Hepatocyte (in vitro differentiated cells): ENCODE results near the gene ALX4. TPM values are rescaled to one million over a fixed set of nuclear protein-coding genes. Genes with fewer than 3 reads are reported as not detected.

Source experiments
- DNase-seq: peaks from one replicate; pipeline ENCODE4 v3.0.0-alpha.2; 2016; ENCODE audit warnings: low spot score
- H2AFZ ChIP-seq: fragments of 200-600 bp; sonication (generic); 2 replicates; pipeline ENCODE4 v1.6.0; 2016; ENCODE audit warnings: antibody characterized with exemption, mild to moderate bottlenecking
- H3K27ac ChIP-seq: fragments of 200-600 bp; sonication (generic); 2 replicates; pipeline ENCODE4 v1.5.1; 2016; ENCODE audit warnings: mild to moderate bottlenecking
- H3K27me3 ChIP-seq: fragments of 200-600 bp; sonication (generic); 2 replicates; pipeline ENCODE4 v1.6.1; 2016
- H3K36me3 ChIP-seq: fragments of 200-600 bp; sonication (generic); replicated peaks from 2 replicates; pipeline ENCODE4 v1.5.1; 2016; ENCODE audit warnings: low read depth; ENCODE audit not compliant: insufficient read depth
- H3K4me1 ChIP-seq: fragments of 200-600 bp; sonication (generic); 2 replicates; pipeline ENCODE4 v1.5.1; 2016; ENCODE audit warnings: mild to moderate bottlenecking, moderate library complexity; ENCODE audit not compliant: insufficient read depth
- H3K4me2 ChIP-seq: fragments of 200-600 bp; sonication (generic); 2 replicates; pipeline ENCODE4 v1.6.0; 2016
- H3K4me3 ChIP-seq: fragments of 200-600 bp; sonication (generic); 2 replicates; pipeline ENCODE4 v1.5.1; 2016; ENCODE audit warnings: mild to moderate bottlenecking
- H3K79me2 ChIP-seq: fragments of 200-600 bp; sonication (generic); 2 replicates; pipeline ENCODE4 v1.6.0; 2017; ENCODE audit warnings: mild to moderate bottlenecking
- H3K9me2 ChIP-seq: fragments of 200-600 bp; sonication (generic); replicated peaks from 2 replicates; pipeline ENCODE4 v1.6.0; 2017; ENCODE audit warnings: mild to moderate bottlenecking; ENCODE audit not compliant: insufficient read depth
- H3K9me3 ChIP-seq: fragments of 200-600 bp; sonication (generic); 2 replicates; pipeline ENCODE4 v1.5.1; 2016; ENCODE audit warnings: low read depth, mild to moderate bottlenecking
- H4K20me1 ChIP-seq: fragments of 200-600 bp; sonication (generic); 2 replicates; pipeline ENCODE4 v1.6.0; 2016; ENCODE audit warnings: mild to moderate bottlenecking; ENCODE audit not compliant: insufficient read depth, poor library complexity, severe bottlenecking
- EZH2 ChIP-seq: fragments of 200-600 bp; sonication (generic); IDR thresholded peaks from 2 replicates; pipeline ENCODE4 v1.6.1; 2016; ENCODE audit warnings: antibody characterized with exemption, mild to moderate bottlenecking, borderline replicate concordance
- EZH2phosphoT487 ChIP-seq: fragments of 200-600 bp; sonication (generic); IDR thresholded peaks from one replicate; pipeline ENCODE4 v1.6.1; 2018; ENCODE audit warnings: antibody characterized with exemption, mild to moderate bottlenecking, low read depth, moderate library complexity; ENCODE audit not compliant: unreplicated experiment, severe bottlenecking
- WGBS: methylation state at CpG from one replicate; pipeline ENCODE4 v1.1.6; 2016; ENCODE audit warnings: low lambda C conversion rate; ENCODE audit errors: missing lambda C conversion rate; 5-methylcytosine and 5-hydroxymethylcytosine counted together
- polyA plus RNA-seq: library from polyadenylated mRNA; unstranded; fragments of >200 nt; fragmentation: Nextera tagmentation; extraction: Ambion mirVana; gene quantifications from 2 replicates; pipeline ENCODE4 v1.2.1, GENCODE V29; 2016
- total RNA-seq: library from RNA; depleted of rRNA; stranded (reverse); fragments of >200 nt; gene quantifications from 2 replicates; pipeline ENCODE4 v1.2.3, GENCODE V29; 2014
- TF ChIP-seq, protein P1 (sequence below): fragments of 200-600 bp; sonication (generic); IDR thresholded peaks from 2 replicates; pipeline ENCODE4 v1.5.1; 2016; ENCODE audit warnings: antibody characterized with exemption, mild to moderate bottlenecking; ENCODE audit not compliant: poor library complexity

The ALX4 gene
- total RNA-seq (2.9 and 3.8 TPM in 2 replicates), polyA plus RNA-seq (1.3 and 1.9 TPM in 2 replicates)

DNA sequence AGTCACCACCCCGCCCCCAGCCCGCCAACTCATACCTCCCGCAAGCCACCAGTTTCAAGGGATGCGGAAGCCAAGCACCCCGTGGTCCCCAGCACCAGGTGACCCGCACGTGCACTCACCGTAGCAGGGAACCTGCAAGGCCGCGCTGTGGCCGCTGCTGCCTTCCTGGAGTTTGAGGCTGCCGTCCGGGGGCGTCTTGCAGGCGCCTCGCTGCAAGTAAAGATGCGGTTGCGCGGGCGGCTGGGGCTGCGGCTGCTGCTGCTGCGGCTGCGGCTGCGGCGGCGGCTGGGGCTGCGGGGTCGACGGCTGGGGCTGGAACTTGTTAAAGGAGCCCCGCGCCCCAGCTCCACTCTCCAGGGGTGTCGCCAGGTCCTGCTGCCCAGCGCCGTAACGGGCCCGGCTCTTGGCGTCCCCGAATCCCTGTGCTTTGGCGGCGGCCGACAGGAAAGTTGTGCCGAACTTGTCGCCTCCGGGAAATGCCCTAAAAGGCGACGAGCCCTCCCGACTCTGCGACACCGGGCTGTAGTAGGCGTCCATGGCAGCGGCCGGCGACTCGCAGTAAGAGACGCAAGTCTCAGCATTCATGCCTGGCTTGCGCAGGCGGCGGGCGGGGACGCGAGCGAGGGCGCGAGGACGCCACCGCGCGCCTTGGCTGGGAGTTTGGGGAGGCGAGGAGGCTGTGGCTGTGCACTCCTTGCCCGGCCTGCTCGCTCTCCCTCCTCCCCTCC is at the start of gene ALX4:
ALX4 (minus strand) TSS at position 662 of the 728 bp plus-strand sequence; CDS start at position 585, 77 bp downstream.
- Histone ChIP-seq H2AFZ (peak within 1 kb of the TSS; percentile 31), H3K4me3 (peak within 1 kb of the TSS; percentile 36)

DNA sequence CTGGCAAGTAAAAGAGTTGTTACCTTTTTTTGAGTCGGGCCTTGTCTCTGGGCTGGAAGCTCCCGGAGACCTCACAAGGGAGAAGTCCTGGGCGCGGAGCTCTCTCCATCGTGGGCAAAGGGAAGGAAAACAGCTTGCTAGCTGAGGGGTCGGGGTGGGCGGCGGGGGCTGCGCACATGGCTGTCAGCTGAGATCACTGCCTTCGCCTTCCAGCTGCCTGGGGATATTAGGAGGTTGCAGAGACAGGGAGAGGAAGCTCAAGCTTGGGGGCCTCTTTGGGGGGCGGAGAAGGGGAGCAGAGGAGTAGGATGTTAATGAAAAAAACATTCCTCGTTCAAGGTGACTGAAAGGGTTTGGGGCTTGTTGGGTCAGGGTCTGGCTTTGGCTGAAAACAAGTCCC is 49.2 kb upstream of the ALX4 start:
- Histone ChIP-seq H2AFZ (no peak overlapping the region), H3K9me3 (no peaks in the 10 kb centered on the region), H3K27ac (no peak overlapping the region), H3K27me3 (no peaks in the 10 kb centered on the region), H3K4me2 (no peak overlapping the region), H4K20me1 (no peaks in the 10 kb centered on the region), H3K9me2 (no peaks in the 10 kb centered on the region), H3K79me2 (no peaks in the 10 kb centered on the region), H3K36me3 (no peaks in the 10 kb centered on the region), H3K4me3 (no peak overlapping the region), H3K4me1 (peaks cover 3% of the 10 kb centered on the region)
- WGBS = 62% methylated on average over 11 of the region's 12 CpGs
- TF ChIP-seq EZH2 (no peak), EZH2phosphoT487 (no peak)
- TF ChIP-seq, protein P1, sequence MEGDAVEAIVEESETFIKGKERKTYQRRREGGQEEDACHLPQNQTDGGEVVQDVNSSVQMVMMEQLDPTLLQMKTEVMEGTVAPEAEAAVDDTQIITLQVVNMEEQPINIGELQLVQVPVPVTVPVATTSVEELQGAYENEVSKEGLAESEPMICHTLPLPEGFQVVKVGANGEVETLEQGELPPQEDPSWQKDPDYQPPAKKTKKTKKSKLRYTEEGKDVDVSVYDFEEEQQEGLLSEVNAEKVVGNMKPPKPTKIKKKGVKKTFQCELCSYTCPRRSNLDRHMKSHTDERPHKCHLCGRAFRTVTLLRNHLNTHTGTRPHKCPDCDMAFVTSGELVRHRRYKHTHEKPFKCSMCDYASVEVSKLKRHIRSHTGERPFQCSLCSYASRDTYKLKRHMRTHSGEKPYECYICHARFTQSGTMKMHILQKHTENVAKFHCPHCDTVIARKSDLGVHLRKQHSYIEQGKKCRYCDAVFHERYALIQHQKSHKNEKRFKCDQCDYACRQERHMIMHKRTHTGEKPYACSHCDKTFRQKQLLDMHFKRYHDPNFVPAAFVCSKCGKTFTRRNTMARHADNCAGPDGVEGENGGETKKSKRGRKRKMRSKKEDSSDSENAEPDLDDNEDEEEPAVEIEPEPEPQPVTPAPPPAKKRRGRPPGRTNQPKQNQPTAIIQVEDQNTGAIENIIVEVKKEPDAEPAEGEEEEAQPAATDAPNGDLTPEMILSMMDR = no peak
- DNase-seq = no peak

More for the DNA sequence above, at the start of gene ALX4:
- no peaks in the 10 kb centered on the region for H3K79me2 ChIP-seq
- H3K4me1 ChIP-seq = peaks cover 32% of the 10 kb centered on the region
- peak within 1 kb of the TSS; percentile 79 for H3K27ac ChIP-seq
- no peaks in the 10 kb centered on the region for H3K36me3 ChIP-seq
- H3K9me3 ChIP-seq = no peaks in the 10 kb centered on the region
- WGBS = 2% methylated on average over 58 of the region's 71 CpGs
- H3K9me2 ChIP-seq = no peaks in the 10 kb centered on the region
- TF ChIP-seq, protein P1 = no peak
- TF ChIP-seq EZH2 (peak; percentile 96), EZH2phosphoT487 (peak; percentile 57)
- no peaks in the 10 kb centered on the region for H4K20me1 ChIP-seq
- DNase-seq = peak; percentile 36
- H3K4me2 ChIP-seq = peak within 1 kb of the TSS; percentile 92
- peaks cover 99% of the 10 kb centered on the region for H3K27me3 ChIP-seq

GRCh38 chr11:44358713-44359112 is 48.8 kb upstream of the ALX4 start:
- H3K27ac ChIP-seq = no peak overlapping the region
- 82% methylated on average over 7 of the region's 7 CpGs for WGBS
- H3K9me2 ChIP-seq = no peaks in the 10 kb centered on the region
- H2AFZ ChIP-seq = no peak overlapping the region
- H3K79me2 ChIP-seq = no peaks in the 10 kb centered on the region
- H3K4me1 ChIP-seq = peaks cover 3% of the 10 kb centered on the region
- no peak for DNase-seq
- TF ChIP-seq, protein P1 = no peak
- TF ChIP-seq EZH2phosphoT487 = no peak
- TF ChIP-seq EZH2 = no peak
- H3K4me2 ChIP-seq = no peak overlapping the region
- H4K20me1 ChIP-seq = no peaks in the 10 kb centered on the region
- no peaks in the 10 kb centered on the region for H3K36me3 ChIP-seq
- no peak overlapping the region for H3K4me3 ChIP-seq
- H3K27me3 ChIP-seq = no peaks in the 10 kb centered on the region
- no peaks in the 10 kb centered on the region for H3K9me3 ChIP-seq
